ENCODE measurements around the gene TANK.

The TANK gene

DNA sequence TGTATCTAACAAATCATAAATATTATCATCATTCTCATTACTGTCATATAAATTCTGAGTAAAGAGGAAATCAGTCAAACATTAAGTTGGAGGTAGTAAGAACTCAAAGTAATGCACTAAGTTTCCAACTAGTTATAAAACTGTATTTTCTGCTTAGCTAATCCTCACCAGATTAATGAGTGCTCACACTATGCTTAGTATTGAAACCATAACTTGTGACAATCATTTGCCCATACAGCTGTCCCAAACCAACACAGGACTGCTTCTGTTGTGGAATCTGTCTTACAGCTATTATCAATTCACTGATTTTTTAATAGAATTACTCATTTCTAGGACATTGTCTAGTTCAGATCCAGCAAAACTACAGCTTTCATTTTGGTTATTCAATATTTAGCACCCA is 41.5 kb upstream of the TANK start:
- TF ChIP-seq, protein P1, sequence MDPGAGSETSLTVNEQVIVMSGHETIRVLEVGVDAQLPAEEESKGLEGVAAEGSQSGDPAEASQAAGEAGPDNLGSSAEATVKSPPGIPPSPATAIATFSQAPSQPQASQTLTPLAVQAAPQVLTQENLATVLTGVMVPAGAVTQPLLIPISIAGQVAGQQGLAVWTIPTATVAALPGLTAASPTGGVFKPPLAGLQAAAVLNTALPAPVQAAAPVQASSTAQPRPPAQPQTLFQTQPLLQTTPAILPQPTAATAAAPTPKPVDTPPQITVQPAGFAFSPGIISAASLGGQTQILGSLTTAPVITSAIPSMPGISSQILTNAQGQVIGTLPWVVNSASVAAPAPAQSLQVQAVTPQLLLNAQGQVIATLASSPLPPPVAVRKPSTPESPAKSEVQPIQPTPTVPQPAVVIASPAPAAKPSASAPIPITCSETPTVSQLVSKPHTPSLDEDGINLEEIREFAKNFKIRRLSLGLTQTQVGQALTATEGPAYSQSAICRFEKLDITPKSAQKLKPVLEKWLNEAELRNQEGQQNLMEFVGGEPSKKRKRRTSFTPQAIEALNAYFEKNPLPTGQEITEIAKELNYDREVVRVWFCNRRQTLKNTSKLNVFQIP (CRISPR knock-in tag; IDR thresholded peaks at IDR 0.05; ENCODE audit: borderline replicate concordance, low read depth): no peak
- TF ChIP-seq, protein P2, sequence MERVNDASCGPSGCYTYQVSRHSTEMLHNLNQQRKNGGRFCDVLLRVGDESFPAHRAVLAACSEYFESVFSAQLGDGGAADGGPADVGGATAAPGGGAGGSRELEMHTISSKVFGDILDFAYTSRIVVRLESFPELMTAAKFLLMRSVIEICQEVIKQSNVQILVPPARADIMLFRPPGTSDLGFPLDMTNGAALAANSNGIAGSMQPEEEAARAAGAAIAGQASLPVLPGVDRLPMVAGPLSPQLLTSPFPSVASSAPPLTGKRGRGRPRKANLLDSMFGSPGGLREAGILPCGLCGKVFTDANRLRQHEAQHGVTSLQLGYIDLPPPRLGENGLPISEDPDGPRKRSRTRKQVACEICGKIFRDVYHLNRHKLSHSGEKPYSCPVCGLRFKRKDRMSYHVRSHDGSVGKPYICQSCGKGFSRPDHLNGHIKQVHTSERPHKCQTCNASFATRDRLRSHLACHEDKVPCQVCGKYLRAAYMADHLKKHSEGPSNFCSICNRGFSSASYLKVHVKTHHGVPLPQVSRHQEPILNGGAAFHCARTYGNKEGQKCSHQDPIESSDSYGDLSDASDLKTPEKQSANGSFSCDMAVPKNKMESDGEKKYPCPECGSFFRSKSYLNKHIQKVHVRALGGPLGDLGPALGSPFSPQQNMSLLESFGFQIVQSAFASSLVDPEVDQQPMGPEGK (CRISPR knock-in tag; IDR thresholded peaks at IDR 0.05; ENCODE audit: borderline replicate concordance): no peak
- TF ChIP-seq RARB (CRISPR knock-in tag; IDR thresholded peaks at IDR 0.05) (no peak), ZNF70 (CRISPR knock-in tag; IDR thresholded peaks at IDR 0.05) (no peak), ZFP30 (CRISPR knock-in tag; IDR thresholded peaks at IDR 0.05) (no peak), ZNF565 (CRISPR knock-in tag; conservative IDR thresholded peaks at IDR 0.05; ENCODE audit: low read depth) (no peak), BACH2 (CRISPR knock-in tag; IDR thresholded peaks at IDR 0.05; ENCODE audit: borderline replicate concordance) (no peak), ZFP3 (CRISPR knock-in tag; IDR thresholded peaks at IDR 0.05) (no peak), PPARA (CRISPR knock-in tag; IDR thresholded peaks at IDR 0.05; ENCODE audit: borderline replicate concordance) (no peak), ARNTL (CRISPR knock-in tag; IDR thresholded peaks at IDR 0.05; ENCODE audit: borderline replicate concordance, low read depth) (no peak), ZNF8 (CRISPR knock-in tag; IDR thresholded peaks at IDR 0.05) (no peak), TOX (CRISPR knock-in tag; IDR thresholded peaks at IDR 0.05; ENCODE audit: borderline replicate concordance) (no peak), OSR1 (CRISPR knock-in tag; IDR thresholded peaks at IDR 0.05) (no peak), SNAI2 (CRISPR knock-in tag; IDR thresholded peaks at IDR 0.05) (no peak), ISL1 (CRISPR knock-in tag; IDR thresholded peaks at IDR 0.05) (no peak)
- TF ChIP-seq, protein P3, sequence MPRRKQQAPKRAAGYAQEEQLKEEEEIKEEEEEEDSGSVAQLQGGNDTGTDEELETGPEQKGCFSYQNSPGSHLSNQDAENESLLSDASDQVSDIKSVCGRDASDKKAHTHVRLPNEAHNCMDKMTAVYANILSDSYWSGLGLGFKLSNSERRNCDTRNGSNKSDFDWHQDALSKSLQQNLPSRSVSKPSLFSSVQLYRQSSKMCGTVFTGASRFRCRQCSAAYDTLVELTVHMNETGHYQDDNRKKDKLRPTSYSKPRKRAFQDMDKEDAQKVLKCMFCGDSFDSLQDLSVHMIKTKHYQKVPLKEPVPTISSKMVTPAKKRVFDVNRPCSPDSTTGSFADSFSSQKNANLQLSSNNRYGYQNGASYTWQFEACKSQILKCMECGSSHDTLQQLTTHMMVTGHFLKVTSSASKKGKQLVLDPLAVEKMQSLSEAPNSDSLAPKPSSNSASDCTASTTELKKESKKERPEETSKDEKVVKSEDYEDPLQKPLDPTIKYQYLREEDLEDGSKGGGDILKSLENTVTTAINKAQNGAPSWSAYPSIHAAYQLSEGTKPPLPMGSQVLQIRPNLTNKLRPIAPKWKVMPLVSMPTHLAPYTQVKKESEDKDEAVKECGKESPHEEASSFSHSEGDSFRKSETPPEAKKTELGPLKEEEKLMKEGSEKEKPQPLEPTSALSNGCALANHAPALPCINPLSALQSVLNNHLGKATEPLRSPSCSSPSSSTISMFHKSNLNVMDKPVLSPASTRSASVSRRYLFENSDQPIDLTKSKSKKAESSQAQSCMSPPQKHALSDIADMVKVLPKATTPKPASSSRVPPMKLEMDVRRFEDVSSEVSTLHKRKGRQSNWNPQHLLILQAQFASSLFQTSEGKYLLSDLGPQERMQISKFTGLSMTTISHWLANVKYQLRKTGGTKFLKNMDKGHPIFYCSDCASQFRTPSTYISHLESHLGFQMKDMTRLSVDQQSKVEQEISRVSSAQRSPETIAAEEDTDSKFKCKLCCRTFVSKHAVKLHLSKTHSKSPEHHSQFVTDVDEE (CRISPR knock-in tag; IDR thresholded peaks at IDR 0.05): no peak
- no peak for ATAC-seq

DNA sequence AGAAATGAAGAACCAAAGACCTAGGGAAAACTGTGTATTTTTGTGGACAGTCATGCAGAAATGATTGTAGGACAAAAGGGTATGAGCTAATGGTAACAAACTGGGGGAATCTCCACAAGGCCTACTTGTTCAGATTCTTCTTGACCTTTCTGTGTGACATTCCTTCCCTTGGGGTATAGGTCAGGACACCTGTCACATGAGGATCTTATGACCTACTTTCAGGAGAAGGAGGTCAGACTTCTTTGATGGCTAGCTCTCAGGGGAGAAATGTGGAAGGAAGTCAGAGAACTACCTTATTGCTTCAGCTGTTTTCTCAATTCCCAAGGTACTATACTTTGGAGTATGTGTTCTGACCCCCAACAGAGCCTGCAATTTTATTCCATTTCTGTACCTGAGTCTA is 40.7 kb upstream of the TANK start:
- ATAC-seq: no peak
- no peak for TF ChIP-seq ZNF70 (CRISPR knock-in tag; IDR thresholded peaks at IDR 0.05)
- TF ChIP-seq ZFP3 (CRISPR knock-in tag; IDR thresholded peaks at IDR 0.05): no peak
- TF ChIP-seq ISL1 (CRISPR knock-in tag; IDR thresholded peaks at IDR 0.05): no peak
- TF ChIP-seq RARB (CRISPR knock-in tag; IDR thresholded peaks at IDR 0.05): no peak
- no peak for TF ChIP-seq ZFP30 (CRISPR knock-in tag; IDR thresholded peaks at IDR 0.05)
- TF ChIP-seq TOX (CRISPR knock-in tag; IDR thresholded peaks at IDR 0.05; ENCODE audit: borderline replicate concordance): no peak
- TF ChIP-seq SNAI2 (CRISPR knock-in tag; IDR thresholded peaks at IDR 0.05): no peak
- no peak for TF ChIP-seq CSDC2 (CRISPR knock-in tag; IDR thresholded peaks at IDR 0.05)
- TF ChIP-seq, protein P2 (CRISPR knock-in tag; IDR thresholded peaks at IDR 0.05; ENCODE audit: borderline replicate concordance): no peak
- TF ChIP-seq ZNF8 (CRISPR knock-in tag; IDR thresholded peaks at IDR 0.05): no peak
- TF ChIP-seq, protein P4, sequence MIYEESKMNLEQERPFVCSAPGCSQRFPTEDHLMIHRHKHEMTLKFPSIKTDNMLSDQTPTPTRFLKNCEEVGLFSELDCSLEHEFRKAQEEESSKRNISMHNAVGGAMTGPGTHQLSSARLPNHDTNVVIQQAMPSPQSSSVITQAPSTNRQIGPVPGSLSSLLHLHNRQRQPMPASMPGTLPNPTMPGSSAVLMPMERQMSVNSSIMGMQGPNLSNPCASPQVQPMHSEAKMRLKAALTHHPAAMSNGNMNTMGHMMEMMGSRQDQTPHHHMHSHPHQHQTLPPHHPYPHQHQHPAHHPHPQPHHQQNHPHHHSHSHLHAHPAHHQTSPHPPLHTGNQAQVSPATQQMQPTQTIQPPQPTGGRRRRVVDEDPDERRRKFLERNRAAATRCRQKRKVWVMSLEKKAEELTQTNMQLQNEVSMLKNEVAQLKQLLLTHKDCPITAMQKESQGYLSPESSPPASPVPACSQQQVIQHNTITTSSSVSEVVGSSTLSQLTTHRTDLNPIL (CRISPR knock-in tag; IDR thresholded peaks at IDR 0.05; ENCODE audit: low read depth): no peak
- TF ChIP-seq, protein P3 (CRISPR knock-in tag; IDR thresholded peaks at IDR 0.05): no peak
- TF ChIP-seq TCF4 (CRISPR knock-in tag; IDR thresholded peaks at IDR 0.05; ENCODE audit: borderline replicate concordance): no peak
- TF ChIP-seq ZC3H10 (CRISPR knock-in tag; IDR thresholded peaks at IDR 0.05): no peak
- no peak for TF ChIP-seq ESRRG (CRISPR knock-in tag; IDR thresholded peaks at IDR 0.05)
- TF ChIP-seq GLIS3 (CRISPR knock-in tag; IDR thresholded peaks at IDR 0.05): no peak
